ENCODE measurements around the gene MOK. TPM values are rescaled to one million over a fixed set of nuclear protein-coding genes. Genes with fewer than 3 reads are reported as not detected.

Gene MOK
- total and polyA plus RNA-seq, 9 donors = 8.6 to 14.0 (median 9.9) TPM

DNA sequence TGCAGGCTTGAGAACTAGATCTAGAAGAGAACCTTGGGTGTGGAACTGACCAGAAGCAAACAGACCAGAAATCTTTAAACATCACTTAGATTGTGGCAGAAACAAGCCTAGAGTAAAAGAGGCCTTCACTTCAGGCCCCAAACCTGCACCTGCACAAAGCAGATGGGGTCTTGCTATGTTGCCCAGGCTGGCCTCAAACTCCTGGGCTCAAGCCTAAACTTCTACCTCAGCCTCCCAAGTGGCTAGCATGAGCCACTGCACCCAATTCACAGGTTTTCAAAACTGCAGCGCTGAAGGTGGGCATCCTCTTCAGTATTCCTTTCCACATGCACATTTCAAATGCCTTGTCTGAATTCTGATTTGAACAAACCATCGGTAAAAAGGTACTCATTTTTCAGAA, 19.9 kb downstream of the MOK start:
- 100% methylated on average over 1 of the region's 2 CpGs for whole genome bisulfite sequencing (ENCODE audit: insufficient coverage)
- no peak for DNase-seq
- peaks cover 11% of the 10 kb centered on the region for H3K36me3 ChIP-seq (ENCODE audit: control insufficient read depth, insufficient read depth, low read length)
- H3K4me3 ChIP-seq (ENCODE audit: low read length) = no peak overlapping the region
- H3K27me3 ChIP-seq (ENCODE audit: control insufficient read depth, insufficient read depth, low read length) = no peaks in the 10 kb centered on the region
- no peaks in the 10 kb centered on the region for H3K4me1 ChIP-seq (ENCODE audit: control insufficient read depth, insufficient read depth, low read length)
- peaks cover 3% of the 10 kb centered on the region for H3K9me3 ChIP-seq (replicated peaks; ENCODE audit: control insufficient read depth, low read depth, low read length)
- no peak overlapping the region for H3K27ac ChIP-seq (ENCODE audit: low read length)

DNA sequence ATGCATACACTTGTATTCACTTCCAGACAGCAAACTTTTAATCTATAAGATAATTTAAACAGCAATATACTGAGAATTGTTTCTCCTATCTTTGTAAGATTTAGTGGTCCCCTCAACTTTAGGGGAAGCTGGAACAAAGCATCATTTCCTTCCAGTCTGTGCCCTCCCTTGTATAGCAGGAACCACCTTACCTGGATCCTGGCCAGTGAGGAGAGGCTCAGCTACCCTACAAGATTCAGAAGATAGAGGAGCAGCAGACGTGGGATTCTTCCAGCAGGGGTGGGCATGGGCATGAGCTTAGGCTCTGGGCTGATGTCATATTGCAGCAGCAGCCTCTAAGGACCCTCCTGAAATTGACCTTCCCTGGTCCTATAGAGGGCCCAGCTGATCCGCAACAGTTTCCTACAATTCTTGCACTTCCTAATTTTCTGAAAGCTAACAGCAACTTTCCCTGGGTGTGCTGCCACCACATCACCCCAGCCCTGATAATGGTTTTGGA, 21.3 kb downstream of the MOK start:
- H3K36me3 ChIP-seq (ENCODE audit: control insufficient read depth, insufficient read depth, low read length) = peaks cover 13% of the 10 kb centered on the region
- no peak overlapping the region for H3K27ac ChIP-seq (ENCODE audit: low read length)
- WGBS (ENCODE audit: insufficient coverage) = 58% methylated on average over 2 of the region's 2 CpGs
- H3K27me3 ChIP-seq (ENCODE audit: control insufficient read depth, insufficient read depth, low read length) = no peaks in the 10 kb centered on the region
- no peaks in the 10 kb centered on the region for H3K4me1 ChIP-seq (ENCODE audit: control insufficient read depth, insufficient read depth, low read length)
- H3K9me3 ChIP-seq (replicated peaks; ENCODE audit: control insufficient read depth, low read depth, low read length) = peaks cover 3% of the 10 kb centered on the region
- no peak for DNase-seq
- no peak overlapping the region for H3K4me3 ChIP-seq (ENCODE audit: low read length)

DNA sequence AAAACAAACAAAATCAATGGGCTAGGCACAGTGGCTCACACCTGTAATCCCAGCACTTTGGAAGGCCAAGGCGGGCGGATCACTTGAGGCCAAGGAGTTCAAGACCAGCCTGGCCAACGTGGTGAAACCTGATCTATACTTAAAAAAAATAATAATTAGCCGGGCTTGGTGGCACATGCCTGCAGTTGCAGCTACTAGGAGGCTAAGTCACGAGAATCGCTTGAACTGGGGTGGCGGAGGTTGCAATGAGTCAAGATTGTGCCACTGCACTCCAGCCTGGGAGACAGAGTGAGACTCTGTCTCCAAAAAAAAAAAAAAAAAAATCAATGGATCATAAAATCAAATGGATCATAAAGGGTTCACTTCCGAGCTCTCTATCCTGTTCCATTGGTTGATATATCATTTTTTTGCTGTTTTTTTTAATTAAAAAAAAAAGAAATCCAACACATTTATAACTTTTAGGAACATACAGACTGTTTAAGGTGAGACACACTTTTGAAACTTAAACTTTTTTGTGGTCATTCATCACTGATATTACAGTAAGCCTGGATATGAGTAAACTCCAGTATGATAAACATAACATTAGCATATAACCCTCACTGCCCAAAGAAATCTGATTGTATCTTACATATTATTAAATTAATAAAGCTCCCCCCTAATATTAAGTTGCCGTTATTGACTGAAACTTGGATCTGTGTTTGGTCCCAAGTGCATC, 22.1 kb downstream of the MOK start:
- H3K27me3 ChIP-seq (ENCODE audit: control insufficient read depth, insufficient read depth, low read length) = no peaks in the 10 kb centered on the region

DNA sequence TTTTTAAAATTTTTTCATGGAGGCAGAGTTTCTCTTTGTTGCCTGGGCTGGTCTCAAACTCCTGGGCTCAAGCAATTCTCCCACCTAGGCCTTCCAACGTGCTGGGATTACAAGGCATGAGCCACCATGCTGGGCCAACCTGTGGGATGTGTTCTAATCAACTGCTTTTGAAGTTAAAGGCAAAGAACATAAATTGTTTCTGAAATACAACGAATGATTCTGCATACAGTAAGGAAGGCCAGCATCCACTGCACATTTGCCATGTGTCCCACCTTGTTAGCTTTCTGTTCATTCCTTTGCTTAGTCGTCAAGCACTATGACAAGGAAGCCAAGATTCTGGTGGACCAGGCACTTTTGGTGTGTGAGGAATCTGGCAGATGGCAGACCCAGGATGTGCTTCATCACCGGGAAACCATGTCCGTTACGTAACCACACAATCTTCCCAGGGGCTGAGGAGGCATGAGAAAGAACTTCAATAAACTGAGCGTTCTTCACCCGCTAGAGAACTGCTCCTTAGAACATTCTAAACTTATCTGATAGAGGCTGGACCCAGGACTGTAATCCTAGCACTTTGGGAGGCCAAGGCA, 24.5 kb downstream of the MOK start:
- Histone ChIP-seq H3K9me3 (replicated peaks; ENCODE audit: control insufficient read depth, low read depth, low read length) (no peaks in the 10 kb centered on the region), H3K27ac (ENCODE audit: low read length) (no peak overlapping the region), H3K27me3 (ENCODE audit: control insufficient read depth, insufficient read depth, low read length) (no peaks in the 10 kb centered on the region), H3K4me3 (ENCODE audit: low read length) (no peak overlapping the region), H3K4me1 (ENCODE audit: control insufficient read depth, insufficient read depth, low read length) (no peaks in the 10 kb centered on the region), H3K36me3 (ENCODE audit: control insufficient read depth, insufficient read depth, low read length) (peaks cover 13% of the 10 kb centered on the region)
- no peak for DNase-seq
- WGBS (ENCODE audit: insufficient coverage) = 91% methylated on average over 5 of the region's 8 CpGs

More for the DNA sequence above, 22.1 kb downstream of the MOK start:
- H3K9me3 ChIP-seq (replicated peaks; ENCODE audit: control insufficient read depth, low read depth, low read length) = no peaks in the 10 kb centered on the region
- DNase-seq = no peak
- no peaks in the 10 kb centered on the region for H3K4me1 ChIP-seq (ENCODE audit: control insufficient read depth, insufficient read depth, low read length)
- H3K4me3 ChIP-seq (ENCODE audit: low read length) = no peak overlapping the region
- H3K27ac ChIP-seq (ENCODE audit: low read length) = no peak overlapping the region
- peaks cover 13% of the 10 kb centered on the region for H3K36me3 ChIP-seq (ENCODE audit: control insufficient read depth, insufficient read depth, low read length)
- 94% methylated on average over 5 of the region's 9 CpGs for WGBS (ENCODE audit: insufficient coverage)

DNA sequence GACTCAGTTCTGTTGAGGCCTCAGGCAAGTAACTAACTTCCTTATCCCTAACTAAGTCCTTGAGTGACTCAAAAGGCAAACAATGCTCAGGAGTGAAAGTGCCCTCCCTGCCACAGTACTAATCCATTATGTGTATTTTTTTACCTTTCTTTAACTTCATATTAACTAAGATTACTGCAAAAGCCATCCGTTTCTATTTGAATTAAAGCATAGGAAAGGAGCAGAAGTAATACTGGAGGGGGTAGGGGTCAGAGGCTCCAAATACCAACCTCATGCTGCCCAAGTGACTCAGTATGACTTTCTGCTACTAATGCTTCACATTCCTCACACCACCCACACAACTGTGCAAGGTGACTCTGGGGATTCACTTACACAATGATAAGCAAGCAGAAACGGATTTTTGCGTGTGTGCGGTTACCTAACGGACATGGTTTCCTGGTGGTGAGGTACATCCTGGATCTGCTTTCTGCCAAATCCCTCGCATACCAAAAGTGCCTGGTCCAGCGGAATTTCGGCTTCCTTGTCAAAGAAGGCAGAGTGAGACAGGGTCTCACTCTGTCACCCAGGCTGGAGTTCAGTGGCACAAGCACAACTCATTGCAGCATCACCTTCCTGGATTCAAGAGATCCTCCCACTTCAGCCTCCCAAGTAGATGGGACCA, 25.1 kb downstream of the MOK start:
- WGBS (ENCODE audit: insufficient coverage) = 77% methylated on average over 7 of the region's 8 CpGs
- Histone ChIP-seq H3K4me3 (ENCODE audit: low read length) (no peak overlapping the region), H3K4me1 (ENCODE audit: control insufficient read depth, insufficient read depth, low read length) (no peaks in the 10 kb centered on the region), H3K9me3 (replicated peaks; ENCODE audit: control insufficient read depth, low read depth, low read length) (peaks cover 2% of the 10 kb centered on the region), H3K36me3 (ENCODE audit: control insufficient read depth, insufficient read depth, low read length) (peaks cover 13% of the 10 kb centered on the region), H3K27me3 (ENCODE audit: control insufficient read depth, insufficient read depth, low read length) (no peaks in the 10 kb centered on the region), H3K27ac (ENCODE audit: low read length) (no peak overlapping the region)
- DNase-seq = no peak

DNA sequence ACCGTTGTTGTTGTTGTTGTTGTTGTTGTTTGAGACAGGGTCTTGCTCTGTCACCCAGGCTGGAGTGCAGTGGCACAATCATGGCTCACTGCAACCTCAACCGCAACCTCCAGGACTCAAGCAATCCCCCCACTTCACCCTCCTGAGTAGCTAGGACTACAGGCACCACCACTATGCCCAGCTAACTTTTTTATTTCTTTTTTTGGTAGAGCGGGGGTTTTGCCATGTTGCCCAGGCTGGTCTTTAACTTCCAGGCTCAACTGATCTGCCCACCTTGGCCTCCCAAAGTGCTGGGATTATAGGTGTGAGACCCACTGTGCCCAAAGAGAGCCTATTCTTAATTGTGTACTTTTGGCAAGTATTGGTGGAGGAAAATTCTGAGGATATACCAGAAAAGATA, 25.7 kb downstream of the MOK start:
- Histone ChIP-seq H3K9me3 (replicated peaks; ENCODE audit: control insufficient read depth, low read depth, low read length) (peaks cover 2% of the 10 kb centered on the region), H3K4me3 (ENCODE audit: low read length) (no peak overlapping the region), H3K36me3 (ENCODE audit: control insufficient read depth, insufficient read depth, low read length) (peaks cover 13% of the 10 kb centered on the region), H3K27me3 (ENCODE audit: control insufficient read depth, insufficient read depth, low read length) (no peaks in the 10 kb centered on the region), H3K27ac (ENCODE audit: low read length) (no peak overlapping the region), H3K4me1 (ENCODE audit: control insufficient read depth, insufficient read depth, low read length) (no peaks in the 10 kb centered on the region)
- DNase-seq = no peak
- no CpG with 5 or more reads among the region's 3 CpGs for WGBS (ENCODE audit: insufficient coverage)

DNA sequence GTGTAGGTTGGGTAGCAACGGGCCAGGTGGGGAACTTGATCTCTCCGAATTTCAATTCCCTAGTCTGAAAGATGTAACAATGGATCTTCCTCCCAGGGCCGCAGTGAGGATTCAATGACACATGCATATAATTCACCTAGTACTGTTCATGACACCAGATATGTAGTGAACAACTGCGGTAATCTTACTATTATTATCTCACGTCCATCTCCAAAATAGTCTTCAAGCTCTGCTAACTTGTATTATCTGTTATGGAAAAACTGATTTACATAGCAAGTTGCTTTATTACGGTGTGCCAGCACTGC, 26.4 kb downstream of the MOK start:
- H3K27me3 ChIP-seq (ENCODE audit: control insufficient read depth, insufficient read depth, low read length) = no peaks in the 10 kb centered on the region
- H3K36me3 ChIP-seq (ENCODE audit: control insufficient read depth, insufficient read depth, low read length) = peaks cover 13% of the 10 kb centered on the region
- H3K27ac ChIP-seq (ENCODE audit: low read length) = no peak overlapping the region
- 50% methylated on average over 1 of the region's 6 CpGs for WGBS (ENCODE audit: insufficient coverage)
- H3K4me1 ChIP-seq (ENCODE audit: control insufficient read depth, insufficient read depth, low read length) = no peaks in the 10 kb centered on the region
- H3K9me3 ChIP-seq (replicated peaks; ENCODE audit: control insufficient read depth, low read depth, low read length) = peaks cover 2% of the 10 kb centered on the region
- H3K4me3 ChIP-seq (ENCODE audit: low read length) = no peak overlapping the region
- no peak for DNase-seq

DNA sequence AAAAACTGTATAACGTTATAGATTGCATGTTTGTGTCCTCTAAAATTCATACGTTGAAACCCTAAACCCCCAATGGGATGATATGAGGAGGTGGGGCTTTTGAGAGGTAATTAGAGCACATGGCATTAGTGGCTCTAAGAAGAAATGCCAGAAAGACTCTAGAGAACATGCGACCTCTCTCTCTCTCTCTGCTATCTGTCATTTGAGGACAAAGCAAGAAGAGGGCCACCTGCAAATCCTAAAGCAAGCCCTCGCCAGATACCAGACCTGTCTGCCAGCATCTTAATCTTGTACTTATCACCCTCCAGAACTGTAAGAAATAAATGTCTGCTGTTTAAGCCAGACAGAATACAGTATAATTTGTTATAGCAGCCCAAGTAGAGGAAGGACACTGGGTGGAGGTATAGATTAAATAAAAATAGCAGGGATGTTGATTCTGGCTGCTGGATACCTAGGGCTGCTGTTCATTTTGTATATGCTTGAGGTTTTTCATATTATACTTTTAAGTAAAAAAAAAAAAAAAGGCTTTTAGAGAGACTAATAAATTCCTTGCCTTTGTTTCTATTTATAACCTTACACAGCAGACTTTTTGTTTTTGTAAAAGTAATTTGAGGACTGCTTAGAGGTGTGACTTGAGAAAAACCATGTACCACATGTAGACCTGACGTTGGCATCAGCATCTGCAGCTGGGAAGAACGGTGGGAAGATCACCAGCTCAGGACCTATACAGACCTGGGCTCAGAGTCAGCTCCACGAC, 26.9 kb downstream of the MOK start:
- no peaks in the 10 kb centered on the region for H3K4me1 ChIP-seq (ENCODE audit: control insufficient read depth, insufficient read depth, low read length)
- 42% methylated on average over 3 of the region's 7 CpGs for WGBS (ENCODE audit: insufficient coverage)
- no peaks in the 10 kb centered on the region for H3K27me3 ChIP-seq (ENCODE audit: control insufficient read depth, insufficient read depth, low read length)
- DNase-seq = no peak
- H3K36me3 ChIP-seq (ENCODE audit: control insufficient read depth, insufficient read depth, low read length) = peaks cover 13% of the 10 kb centered on the region
- H3K9me3 ChIP-seq (replicated peaks; ENCODE audit: control insufficient read depth, low read depth, low read length) = peaks cover 2% of the 10 kb centered on the region
- H3K27ac ChIP-seq (ENCODE audit: low read length) = no peak overlapping the region
- H3K4me3 ChIP-seq (ENCODE audit: low read length) = no peak overlapping the region

DNA sequence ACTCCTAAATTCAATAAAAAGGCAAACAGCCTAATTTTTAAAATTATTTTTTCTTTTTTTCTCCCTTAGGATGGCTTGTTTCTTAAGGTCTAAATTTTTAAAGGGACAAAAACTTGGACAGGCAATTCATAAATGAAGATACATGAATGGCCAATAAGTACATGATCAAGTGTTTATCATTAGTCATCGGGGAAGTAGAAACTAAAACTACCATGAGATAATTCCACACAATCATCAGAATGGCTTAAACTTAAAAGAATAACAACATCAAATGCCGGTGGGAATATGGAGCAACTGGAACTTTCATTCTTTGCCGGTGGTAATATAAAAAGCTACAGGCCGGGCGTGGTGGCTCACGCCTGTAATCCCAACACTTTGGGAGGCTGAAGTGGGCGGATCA, 29.1 kb downstream of the MOK start:
- WGBS (ENCODE audit: insufficient coverage) = no CpG with 5 or more reads among the region's 7 CpGs
- no peaks in the 10 kb centered on the region for H3K4me1 ChIP-seq (ENCODE audit: control insufficient read depth, insufficient read depth, low read length)
- no peak for DNase-seq
- no peak overlapping the region for H3K27ac ChIP-seq (ENCODE audit: low read length)
- peaks cover 2% of the 10 kb centered on the region for H3K9me3 ChIP-seq (replicated peaks; ENCODE audit: control insufficient read depth, low read depth, low read length)
- no peak overlapping the region for H3K4me3 ChIP-seq (ENCODE audit: low read length)
- peaks cover 6% of the 10 kb centered on the region for H3K36me3 ChIP-seq (ENCODE audit: control insufficient read depth, insufficient read depth, low read length)
- no peaks in the 10 kb centered on the region for H3K27me3 ChIP-seq (ENCODE audit: control insufficient read depth, insufficient read depth, low read length)

DNA sequence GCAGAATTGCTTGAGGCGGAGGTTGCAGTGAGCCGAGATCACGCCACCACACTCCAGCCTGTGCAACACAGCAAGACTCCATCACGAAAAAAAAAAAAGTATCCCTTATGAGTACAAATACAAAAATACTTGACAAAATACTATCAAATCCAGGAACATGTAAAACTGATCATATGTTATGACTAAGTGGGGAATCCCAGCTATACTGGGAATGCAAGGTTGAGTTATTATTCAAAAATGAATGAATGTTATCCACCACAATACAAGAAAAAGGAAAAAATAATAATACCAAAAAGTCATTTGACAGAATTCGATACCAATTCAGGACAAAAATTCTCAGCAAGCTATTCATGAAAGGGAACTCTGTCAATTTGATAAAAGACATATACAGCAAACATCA, 32.6 kb downstream of the MOK start:
- Histone ChIP-seq H3K4me1 (ENCODE audit: control insufficient read depth, insufficient read depth, low read length) (no peaks in the 10 kb centered on the region), H3K27me3 (ENCODE audit: control insufficient read depth, insufficient read depth, low read length) (no peaks in the 10 kb centered on the region), H3K4me3 (ENCODE audit: low read length) (no peak overlapping the region), H3K9me3 (replicated peaks; ENCODE audit: control insufficient read depth, low read depth, low read length) (peaks cover 2% of the 10 kb centered on the region), H3K27ac (ENCODE audit: low read length) (no peak overlapping the region), H3K36me3 (ENCODE audit: control insufficient read depth, insufficient read depth, low read length) (no peaks in the 10 kb centered on the region)
- DNase-seq = no peak
- no CpG with 5 or more reads among the region's 5 CpGs for WGBS (ENCODE audit: insufficient coverage)

Measured in muscle of leg (tissue), 11 donors.